Keratinocyte (primary cell): Measurements from ENCODE around the gene NR5A1.

Experiments used
- EZH2 ChIP-seq: IDR thresholded peaks from one replicate; pipeline ENCODE4 v1.6.1; 2012; ENCODE audit warnings: inconsistent platforms, mild to moderate bottlenecking, low read length, moderate library complexity
- TF ChIP-seq, protein P1 (sequence below), 3 experiments: IDR thresholded peaks in 1 of 3; conservative IDR thresholded peaks in 1 of 3; optimal IDR thresholded peaks in 1 of 3; 2 replicates in 2 of 3; 3 replicates in 1 of 3; pipeline versions ENCODE3 to v1.5.1; 2011; ENCODE audit warnings: low read length in 3 of 3, mild to moderate bottlenecking in 3 of 3, moderate library complexity in 2 of 3, control low read depth in 1 of 3, inconsistent platforms in 1 of 3; ENCODE audit not compliant: insufficient read depth in 2 of 3; ENCODE audit errors: extremely low read depth in 1 of 3

- TF ChIP-seq, protein P1, sequence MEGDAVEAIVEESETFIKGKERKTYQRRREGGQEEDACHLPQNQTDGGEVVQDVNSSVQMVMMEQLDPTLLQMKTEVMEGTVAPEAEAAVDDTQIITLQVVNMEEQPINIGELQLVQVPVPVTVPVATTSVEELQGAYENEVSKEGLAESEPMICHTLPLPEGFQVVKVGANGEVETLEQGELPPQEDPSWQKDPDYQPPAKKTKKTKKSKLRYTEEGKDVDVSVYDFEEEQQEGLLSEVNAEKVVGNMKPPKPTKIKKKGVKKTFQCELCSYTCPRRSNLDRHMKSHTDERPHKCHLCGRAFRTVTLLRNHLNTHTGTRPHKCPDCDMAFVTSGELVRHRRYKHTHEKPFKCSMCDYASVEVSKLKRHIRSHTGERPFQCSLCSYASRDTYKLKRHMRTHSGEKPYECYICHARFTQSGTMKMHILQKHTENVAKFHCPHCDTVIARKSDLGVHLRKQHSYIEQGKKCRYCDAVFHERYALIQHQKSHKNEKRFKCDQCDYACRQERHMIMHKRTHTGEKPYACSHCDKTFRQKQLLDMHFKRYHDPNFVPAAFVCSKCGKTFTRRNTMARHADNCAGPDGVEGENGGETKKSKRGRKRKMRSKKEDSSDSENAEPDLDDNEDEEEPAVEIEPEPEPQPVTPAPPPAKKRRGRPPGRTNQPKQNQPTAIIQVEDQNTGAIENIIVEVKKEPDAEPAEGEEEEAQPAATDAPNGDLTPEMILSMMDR (optimal IDR thresholded peaks at IDR 0.05 in 1 of 3, IDR thresholded peaks at IDR 0.05 in 1 of 3, conservative IDR thresholded peaks at IDR 0.05 in 1 of 3; ENCODE audit: extremely low read depth in 1 of 3, insufficient read depth in 2 of 3, low read length in 3 of 3), result peak; percentile 74 to 95 (median 86)
- no peak for TF ChIP-seq EZH2
Observed at GRCh38 chr9:124551472-124552272, 44.5 kb upstream of the NR5A1 start.
